GM19467 (cell line): ENCODE results near the gene HDAC4.

Experiments used
- ATAC-seq: cut with Tn5 transposase; IDR thresholded peaks from one replicate; pipeline ENCODE4 v1.9.1; 2021; ENCODE audit warnings: mild to moderate bottlenecking, moderate library complexity; ENCODE audit not compliant: unreplicated experiment

Gene HDAC4

GRCh38 chr2:239212929-239213642, 187.7 kb downstream of the HDAC4 start:
- ATAC-seq = no peak

GRCh38 chr2:239212121-239212928, 188.5 kb downstream of the HDAC4 start:
- ATAC-seq = no peak

- no peak for ATAC-seq
Observed at GRCh38 chr2:239211396-239212094, 189.3 kb downstream of the HDAC4 start.

GRCh38 chr2:239209783-239210182, 191.0 kb downstream of the HDAC4 start:
- ATAC-seq = no peak

- no peak for ATAC-seq
Observed at GRCh38 chr2:239208465-239209180, 192.2 kb downstream of the HDAC4 start.

- no peak for ATAC-seq
Observed at GRCh38 chr2:239206851-239207250, 194.0 kb downstream of the HDAC4 start.

- ATAC-seq = no peak
Observed at GRCh38 chr2:239206042-239206441, 194.8 kb downstream of the HDAC4 start.

- ATAC-seq = no peak
Observed at GRCh38 chr2:239204876-239205468, 195.8 kb downstream of the HDAC4 start.

- ATAC-seq = no peak
Observed at GRCh38 chr2:239204136-239204875, 196.5 kb downstream of the HDAC4 start.

GRCh38 chr2:239203443-239204135, 197.2 kb downstream of the HDAC4 start:
- no peak for ATAC-seq

GRCh38 chr2:239202836-239203235, 198.0 kb downstream of the HDAC4 start:
- no peak for ATAC-seq

GRCh38 chr2:239202343-239202742, 198.5 kb downstream of the HDAC4 start:
- ATAC-seq = no peak

GRCh38 chr2:239201884-239202283, 198.9 kb downstream of the HDAC4 start:
- ATAC-seq = no peak

- no peak for ATAC-seq
Observed at GRCh38 chr2:239201531-239201876, 199.3 kb downstream of the HDAC4 start.

GRCh38 chr2:239200646-239201530, 199.9 kb downstream of the HDAC4 start:
- ATAC-seq = no peak

- no peak for ATAC-seq
Observed at GRCh38 chr2:239199041-239199768, 201.6 kb downstream of the HDAC4 start.

- no peak for ATAC-seq
Observed at GRCh38 chr2:239198221-239198620, 202.6 kb downstream of the HDAC4 start.

GRCh38 chr2:239197146-239197545, 203.7 kb downstream of the HDAC4 start:
- no peak for ATAC-seq
